Smooth muscle cell (in vitro differentiated cells): Measurements from ENCODE around the gene FURIN. TPM values are rescaled to one million over a fixed set of nuclear protein-coding genes. Genes with fewer than 3 reads are reported as not detected.
"Not testable (repeated sequence)": the region's sequence is repeated elsewhere in the genome, so short reads cannot be mapped to it uniquely, and the experiment has no call there.

Experiments
- DNase-seq: peaks from one replicate; lab custom pipeline; 2025; ENCODE audit not compliant: unreplicated experiment; lab: John Stamatoyannopoulos, UW
- H2AFZ ChIP-seq: fragments of 200-600 bp; sonication (generic); 2 replicates; pipeline ENCODE4 v1.6.0; 2016; ENCODE audit warnings: antibody characterized with exemption, low read depth, mild to moderate bottlenecking
- H3F3A ChIP-seq: fragments of 200-600 bp; sonication (generic); 2 replicates; pipeline ENCODE4 v1.6.0; 2017; ENCODE audit warnings: antibody characterized with exemption, low read depth
- H3K27ac ChIP-seq: fragments of 200-600 bp; sonication (generic); 2 replicates; pipeline ENCODE4 v1.5.1; 2016; ENCODE audit warnings: low read depth, mild to moderate bottlenecking
- H3K27me3 ChIP-seq: fragments of 200-600 bp; sonication (generic); 2 replicates; pipeline ENCODE4 v1.6.1; 2016; ENCODE audit warnings: low read depth, mild to moderate bottlenecking
- H3K36me3 ChIP-seq: fragments of 200-600 bp; sonication (generic); 2 replicates; pipeline ENCODE4 v1.5.1; 2016; ENCODE audit warnings: low read depth
- H3K4me1 ChIP-seq: fragments of 200-600 bp; sonication (generic); 2 replicates; pipeline ENCODE4 v1.5.1; 2016; ENCODE audit warnings: low read depth
- H3K4me2 ChIP-seq: fragments of 200-600 bp; sonication (generic); 2 replicates; pipeline ENCODE4 v1.6.0; 2016; ENCODE audit warnings: mild to moderate bottlenecking
- H3K4me3 ChIP-seq: fragments of 200-600 bp; sonication (generic); 2 replicates; pipeline ENCODE4 v1.5.1; 2016; ENCODE audit warnings: mild to moderate bottlenecking
- H3K79me2 ChIP-seq: fragments of 200-600 bp; sonication (generic); 2 replicates; pipeline ENCODE4 v1.6.0; 2016; ENCODE audit warnings: low read depth, mild to moderate bottlenecking
- H3K9ac ChIP-seq: fragments of 200-600 bp; sonication (generic); 2 replicates; pipeline ENCODE4 v1.6.0; 2016; ENCODE audit warnings: low read depth
- H3K9me3 ChIP-seq: fragments of 200-600 bp; sonication (generic); replicated peaks from 2 replicates; pipeline ENCODE4 v1.5.1; 2016; ENCODE audit warnings: low read depth
- H4K20me1 ChIP-seq: fragments of 200-600 bp; sonication (generic); 2 replicates; pipeline ENCODE4 v1.6.0; 2016; ENCODE audit warnings: low read depth
- CTCF ChIP-seq: fragments of 200-600 bp; sonication (generic); IDR thresholded peaks from 2 replicates; pipeline ENCODE4 v1.5.1; 2017; ENCODE audit warnings: borderline replicate concordance, mild to moderate bottlenecking, antibody characterized with exemption; ENCODE audit not compliant: insufficient read depth, poor library complexity, severe bottlenecking
- WGBS: methylation state at CpG from one replicate; pipeline ENCODE4 v1.1.7; 2016; ENCODE audit warnings: low lambda C conversion rate; 5-methylcytosine and 5-hydroxymethylcytosine counted together
- polyA plus RNA-seq: library from polyadenylated mRNA; unstranded; fragments of >200 nt; fragmentation: Nextera tagmentation; extraction: Ambion mirVana; gene quantifications from 2 replicates; pipeline ENCODE4 v1.2.1, GENCODE V29; 2016
- total RNA-seq: library from RNA; depleted of rRNA; stranded (reverse); fragments of >200 nt; gene quantifications from 2 replicates; pipeline ENCODE4 v1.2.3, GENCODE V29; 2014

The FURIN gene
- total and polyA plus RNA-seq, 2 experiments from 2014 or later: 66.0 to 113 TPM

- no peak overlapping the region for H3K27ac ChIP-seq
- H3K4me3 ChIP-seq: no peak overlapping the region
- H4K20me1 ChIP-seq: no peaks in the 10 kb centered on the region
- no peaks in the 10 kb centered on the region for H3K36me3 ChIP-seq
- H3K4me2 ChIP-seq: no peak overlapping the region
- peaks cover under 1% of the 10 kb centered on the region for H3K4me1 ChIP-seq
- H3K9ac ChIP-seq: no peak overlapping the region
- no peaks in the 10 kb centered on the region for H3F3A ChIP-seq
- no peaks in the 10 kb centered on the region for H3K79me2 ChIP-seq
- TF ChIP-seq CTCF: no peak
- no peaks in the 10 kb centered on the region for H3K9me3 ChIP-seq
- H3K27me3 ChIP-seq: no peaks in the 10 kb centered on the region
- no peak overlapping the region for H2AFZ ChIP-seq
- DNase-seq: no peak
- WGBS: 86% methylated on average over 15 of the region's 15 CpGs
Measured at GRCh38 chr15:90907051-90907660, 38.8 kb downstream of the FURIN start.

DNA sequence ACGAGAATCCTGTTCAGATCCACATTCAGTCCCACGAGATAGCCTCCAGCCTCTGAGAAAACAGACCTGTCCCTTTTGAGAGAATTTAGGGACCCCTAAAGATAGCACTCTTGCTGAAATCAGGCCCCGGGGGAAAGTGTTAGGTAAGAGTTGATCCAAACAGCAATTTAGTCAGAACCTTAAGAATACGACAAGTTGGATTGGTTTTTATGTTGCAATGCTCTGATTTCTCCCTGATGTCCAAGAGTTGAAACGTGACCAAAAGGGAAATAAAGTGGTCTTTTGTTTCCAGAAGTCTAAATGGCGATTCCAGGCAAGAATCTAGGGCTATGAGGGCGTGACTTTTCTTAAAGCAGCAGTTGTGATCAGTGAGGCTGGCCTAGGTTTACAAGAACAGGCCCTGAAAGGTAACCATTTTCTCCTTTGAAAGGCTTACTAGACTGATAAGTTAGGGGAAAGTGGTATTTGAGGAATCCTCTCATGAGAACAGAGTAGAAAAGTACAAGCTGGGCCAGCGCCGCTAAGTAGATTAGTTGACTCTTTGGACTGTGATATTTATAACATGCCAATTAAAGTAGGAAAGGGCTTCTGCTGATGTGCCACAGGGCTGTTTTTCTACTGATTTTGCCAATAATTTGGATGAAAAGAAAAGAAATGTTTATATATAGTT is 39.6 kb downstream of the FURIN start:
- H2AFZ ChIP-seq: no peak overlapping the region
- no peak overlapping the region for H3K4me2 ChIP-seq
- TF ChIP-seq CTCF: no peak
- H3K4me1 ChIP-seq: no peaks in the 10 kb centered on the region
- no peaks in the 10 kb centered on the region for H3K27me3 ChIP-seq
- H4K20me1 ChIP-seq: no peaks in the 10 kb centered on the region
- H3K79me2 ChIP-seq: no peaks in the 10 kb centered on the region
- no peak overlapping the region for H3K27ac ChIP-seq
- no peaks in the 10 kb centered on the region for H3K9me3 ChIP-seq
- WGBS: 88% methylated on average over 9 of the region's 9 CpGs
- H3K9ac ChIP-seq: no peak overlapping the region
- no peak for DNase-seq
- no peaks in the 10 kb centered on the region for H3K36me3 ChIP-seq
- H3F3A ChIP-seq: no peaks in the 10 kb centered on the region
- H3K4me3 ChIP-seq: no peak overlapping the region

- not testable (repeated sequence) for H3K79me2 ChIP-seq, H2AFZ ChIP-seq, H3K27me3 ChIP-seq, H3K4me3 ChIP-seq, H3F3A ChIP-seq, H3K9ac ChIP-seq, H4K20me1 ChIP-seq, H3K4me1 ChIP-seq, H3K4me2 ChIP-seq, H3K27ac ChIP-seq, DNase-seq, H3K9me3 ChIP-seq, H3K36me3 ChIP-seq
- 93% methylated on average over 11 of the region's 11 CpGs for WGBS
Measured at GRCh38 chr15:90909449-90909848, 41.1 kb downstream of the FURIN start.

- no peak for TF ChIP-seq CTCF
- Histone ChIP-seq H3F3A (no peaks in the 10 kb centered on the region), H3K9me3 (no peaks in the 10 kb centered on the region), H3K36me3 (no peaks in the 10 kb centered on the region), H3K4me1 (no peaks in the 10 kb centered on the region), H3K9ac (no peak overlapping the region), H3K4me2 (no peak overlapping the region), H3K27ac (no peak overlapping the region), H3K4me3 (no peak overlapping the region), H3K27me3 (no peaks in the 10 kb centered on the region), H4K20me1 (no peaks in the 10 kb centered on the region), H2AFZ (no peak overlapping the region), H3K79me2 (no peaks in the 10 kb centered on the region)
- WGBS: 97% methylated on average over 8 of the region's 8 CpGs
- DNase-seq: no peak
Measured at GRCh38 chr15:90909976-90910375, 41.6 kb downstream of the FURIN start.
